ENCODE data around the gene DUOX1. TPM values are rescaled to one million over a fixed set of nuclear protein-coding genes. Genes with fewer than 3 reads are reported as not detected.

The DUOX1 gene
- total RNA-seq, 1 experiment from 2014 or later = 19.6 TPM

- Histone ChIP-seq H3K27me3 (ENCODE audit: insufficient read depth, low read length) (no peaks in the 10 kb centered on the region), H3K4me2 (ENCODE audit: low read length) (no peak overlapping the region), H4K20me1 (ENCODE audit: insufficient read depth) (no peaks in the 10 kb centered on the region), H2AFZ (ENCODE audit: low read depth, low read length, poor library complexity, severe bottlenecking) (no peak overlapping the region), H3K27ac (ENCODE audit: low read depth, low read length) (no peak overlapping the region), H3K4me1 (ENCODE audit: control insufficient read depth in 1 of 2, insufficient read depth in 2 of 2, low read length in 2 of 2) (peaks cover 2 to 16% of the 10 kb centered on the region in 2 experiments; a peak in 3 of 4 replicates), H3K9ac (ENCODE audit: low read length) (no peak overlapping the region), H3K79me2 (ENCODE audit: insufficient read depth, low read length) (no peaks in the 10 kb centered on the region), H3K4me3 (replicated peaks in 1 of 2; ENCODE audit: low read depth in 1 of 2, low read length in 2 of 2) (no peak overlapping the region), H3K9me3 (ENCODE audit: control insufficient read depth in 1 of 2, insufficient read depth in 1 of 2, low read depth in 1 of 2, low read length in 2 of 2) (no peaks in the 10 kb centered on the region), H3K36me3 (ENCODE audit: control insufficient read depth in 1 of 2, insufficient read depth in 2 of 2, low read length in 2 of 2) (no peaks in the 10 kb centered on the region), H3K9me2 (ENCODE audit: insufficient read depth) (no peaks in the 10 kb centered on the region)
- ChIA-PET POLR2A (no interaction called here), RAD21 (ENCODE audit: low non-redundant PET in 1 of 2, low total read pairs in 2 of 2, uncharacterized antibody in 2 of 2, unreplicated experiment in 2 of 2) (no interaction called here), CTCF (interaction anchor here (1.0 to 1.9 kb wide), 9 partner anchors 8 to 475 kb away, joined by 3 to 60 read pairs (median 9); partner anchors contain the start of genes DUOX1 and DUOXA1)
- TF ChIP-seq ZFX (IDR thresholded peaks at IDR 0.05) (no peak), MAX (IDR thresholded peaks at IDR 0.05) (no peak), ZBTB33 (IDR thresholded peaks at IDR 0.05; ENCODE audit: extremely low read depth, insufficient replicate concordance, low read length) (no peak), REST (IDR thresholded peaks at IDR 0.05; ENCODE audit: low read depth) (no peak), ELF1 (IDR thresholded peaks at IDR 0.05; ENCODE audit: borderline replicate concordance, low read depth) (no peak), FOSL1 (IDR thresholded peaks at IDR 0.05; ENCODE audit: low read depth) (no peak), SIN3A (IDR thresholded peaks at IDR 0.05; ENCODE audit: low read depth) (no peak), ZNF274 (IDR thresholded peaks at IDR 0.05; ENCODE audit: low read depth, low read length) (no peak), CEBPB (IDR thresholded peaks at IDR 0.05; ENCODE audit: low read depth) (no peak), POLR2AphosphoS5 (IDR thresholded peaks at IDR 0.05; ENCODE audit: low read depth, low read length) (no peak), EZH2phosphoT487 (IDR thresholded peaks at IDR 0.05; ENCODE audit: borderline replicate concordance) (no peak), EZH2 (IDR thresholded peaks at IDR 0.05) (no peak), SP1 (IDR thresholded peaks at IDR 0.05; ENCODE audit: low read depth) (no peak), POLR2A (IDR thresholded peaks at IDR 0.05; ENCODE audit: borderline replicate concordance, extremely low read depth, insufficient read depth, insufficient read length) (no peak), TCF7L2 (IDR thresholded peaks at IDR 0.05; ENCODE audit: borderline replicate concordance, extremely low read depth, insufficient read depth, insufficient read length) (no peak), JUND (IDR thresholded peaks at IDR 0.05) (no peak), SRF (IDR thresholded peaks at IDR 0.05; ENCODE audit: low read depth) (no peak), CTCF (IDR thresholded peaks at IDR 0.05 in 2 of 3, conservative IDR thresholded peaks at IDR 0.05 in 1 of 3; ENCODE audit: borderline replicate concordance in 1 of 3, insufficient read depth in 1 of 3, low read depth in 2 of 3, low read length in 2 of 3) (no peak), YY1 (IDR thresholded peaks at IDR 0.05; ENCODE audit: extremely low read depth, insufficient replicate concordance, low read depth, low read length) (no peak), RAD21 (IDR thresholded peaks at IDR 0.05; ENCODE audit: low read depth) (no peak)
- intact Hi-C loops (cut with micrococcal nuclease) = no loop called here
- DNase-seq (ENCODE audit: low read depth, low spot score) (no peak), ATAC-seq (no peak)
- BruUV-seq (replicated peaks) = no TSS peak
Observed at GRCh38 chr15:45118996-45119395, 10.8 kb upstream of the DUOX1 start.

All from HCT116 (cell line).